HEK293 (cell line): ENCODE data around the gene BCL7A.

ENCODE experiments used
- CTCF ChIP-seq: fragments of 450-650 bp; formaldehyde crosslinking; IDR thresholded peaks from 2 replicates; pipeline ENCODE4 v1.5.1; 2016; ENCODE audit warnings: missing biosample characterization, missing genetic modification characterization
- ZNF23 ChIP-seq: fragments of 450-650 bp; formaldehyde crosslinking; IDR thresholded peaks from 2 replicates; pipeline ENCODE4 v1.5.1; 2016; ENCODE audit warnings: missing biosample characterization, missing genetic modification characterization, borderline replicate concordance
- ZNF514 ChIP-seq: fragments of 450-650 bp; formaldehyde crosslinking; IDR thresholded peaks from 2 replicates; pipeline ENCODE4 v1.5.1; 2016; ENCODE audit warnings: missing biosample characterization, missing genetic modification characterization
- ZNF76 ChIP-seq: fragments of 450-650 bp; formaldehyde crosslinking; IDR thresholded peaks from 2 replicates; pipeline ENCODE4; 2016; ENCODE audit warnings: low read depth, missing biosample characterization, missing genetic modification characterization, borderline replicate concordance
- ZNF830 ChIP-seq: fragments of 450-650 bp; IDR thresholded peaks from 2 replicates; pipeline ENCODE4 v1.5.0; 2018; ENCODE audit warnings: missing biosample characterization, missing genetic modification characterization, low read depth, mild to moderate bottlenecking, moderate library complexity
- ZXDB ChIP-seq: fragments of 450-650 bp; formaldehyde crosslinking; IDR thresholded peaks from 2 replicates; pipeline ENCODE4 v1.5.1; 2016; ENCODE audit warnings: missing biosample characterization, missing genetic modification characterization

GRCh38 chr12:122099280-122099749, 77.6 kb downstream of the BCL7A start:
- TF ChIP-seq ZNF76 (tag by site-specific recombination) (no peak), CTCF (tag by site-specific recombination) (no peak), ZNF23 (tag by site-specific recombination) (no peak), ZNF830 (no peak), ZXDB (tag by site-specific recombination) (no peak), ZNF514 (no peak)
